ENCODE measurements around the gene SPRR4.
"Not testable (repeated sequence)": the region's sequence is repeated elsewhere in the genome, so short reads cannot be mapped to it uniquely, and the experiment has no call there.

Gene SPRR4

GRCh38 chr1:152967201-152967600 lies 3.2 kb upstream of the SPRR4 start:
- DNase-seq = no peak

- no peak for DNase-seq
Measured at GRCh38 chr1:152968248-152968647, 2.2 kb upstream of the SPRR4 start.

- DNase-seq = no peak
Measured at GRCh38 chr1:152969036-152969435, 1.4 kb upstream of the SPRR4 start.

GRCh38 chr1:152972196-152972886 lies 1.9 kb downstream of the SPRR4 start:
- no peak for DNase-seq

- no peak for DNase-seq
Measured at GRCh38 chr1:152976688-152977087, 6.2 kb downstream of the SPRR4 start.

- DNase-seq = no peak
Measured at GRCh38 chr1:152977614-152978013, 7.2 kb downstream of the SPRR4 start.

GRCh38 chr1:152980676-152981075 lies 10.2 kb downstream of the SPRR4 start:
- no peak for DNase-seq

GRCh38 chr1:152981146-152981871 lies 10.9 kb downstream of the SPRR4 start:
- no peak for DNase-seq

GRCh38 chr1:152982076-152982475 lies 11.6 kb downstream of the SPRR4 start:
- DNase-seq = no peak

- no peak for DNase-seq
Measured at GRCh38 chr1:152983234-152983633, 12.8 kb downstream of the SPRR4 start.

GRCh38 chr1:152983743-152984142 lies 13.3 kb downstream of the SPRR4 start, which contains the start of gene SPRR1A:
TSS of gene SPRR1A (plus strand) at chr1:152984081. CDS start at chr1:152985231, 1,150 bp downstream.
- DNase-seq = no peak

GRCh38 chr1:152986578-152986977 lies 16.1 kb downstream of the SPRR4 start:
- DNase-seq = no peak

- no peak for DNase-seq
Measured at GRCh38 chr1:152993186-152993585, 22.7 kb downstream of the SPRR4 start.

GRCh38 chr1:152995842-152996241 lies 25.4 kb downstream of the SPRR4 start:
- no peak for DNase-seq

- DNase-seq = no peak
Measured at GRCh38 chr1:152996633-152997400, 26.4 kb downstream of the SPRR4 start.

- no peak for DNase-seq
Measured at GRCh38 chr1:152997901-152998300, 27.5 kb downstream of the SPRR4 start.

- no peak for DNase-seq
Measured at GRCh38 chr1:152998476-152998875, 28.0 kb downstream of the SPRR4 start.

GRCh38 chr1:152999818-153000217 lies 29.4 kb downstream of the SPRR4 start:
- no peak for DNase-seq

GRCh38 chr1:153000294-153000693 lies 29.8 kb downstream of the SPRR4 start:
- DNase-seq = no peak

- DNase-seq = no peak
Measured at GRCh38 chr1:153001382-153001781, 30.9 kb downstream of the SPRR4 start, which contains the start of gene SPRR3. TSS of gene SPRR3 (plus strand) at chr1:153001749. CDS start at chr1:153003021, 1,272 bp downstream.

GRCh38 chr1:153011235-153011758 lies 40.8 kb downstream of the SPRR4 start:
- DNase-seq = not testable (repeated sequence)

- DNase-seq = not testable (repeated sequence)
Measured at GRCh38 chr1:153021829-153022228, 51.4 kb downstream of the SPRR4 start.

All from hematopoietic multipotent progenitor cell treated with erythropoietin and hydrocortisone succinate and interleukin-3 and kit ligand, for 6 days (in vitro differentiated cells).